K562 (cell line): Measurements from ENCODE around the gene NUDT22. TPM values are rescaled to one million over a fixed set of nuclear protein-coding genes. Genes with fewer than 3 reads are reported as not detected.

ENCODE experiments used
- BCLAF1 ChIP-seq, 2 experiments: fragments of 450-650 bp in 1 of 2; IDR thresholded peaks; 2 replicates each; pipeline ENCODE4 v1.6.1; 2011 to 2017; ENCODE audit warnings: low read depth in 2 of 2, antibody characterized with exemption in 1 of 2, borderline replicate concordance in 1 of 2, low read length in 1 of 2, mild to moderate bottlenecking in 1 of 2, mixed read lengths in 1 of 2; ENCODE audit not compliant: control insufficient read depth in 1 of 2
- CCNT2 ChIP-seq: IDR thresholded peaks from 2 replicates; pipeline ENCODE4 v1.6.1; 2011; ENCODE audit warnings: borderline replicate concordance, low read depth, mild to moderate bottlenecking, moderate library complexity, mixed read lengths, low read length; ENCODE audit not compliant: insufficient read length; ENCODE audit errors: extremely low read depth
- CHD1 ChIP-seq: fragments of 200-600 bp; sonication (generic); IDR thresholded peaks from one replicate; pipeline ENCODE4 v1.6.1; 2012; ENCODE audit warnings: mild to moderate bottlenecking, moderate library complexity, low read length, inconsistent platforms
- ETV5 ChIP-seq: sonication (generic); formaldehyde crosslinking; IDR thresholded peaks from 2 replicates; pipeline ENCODE4 v1.4.0; 2020; ENCODE audit warnings: low read depth, mild to moderate bottlenecking, missing genetic modification reagents
- GMEB1 ChIP-seq: fragments of 250-450 bp; sonication (Bioruptor Pico); IDR thresholded peaks from 2 replicates; pipeline ENCODE4 v1.4.0; 2020; ENCODE audit warnings: mild to moderate bottlenecking
- HDAC3 ChIP-seq: fragments of 450-650 bp; IDR thresholded peaks from 2 replicates; pipeline ENCODE4 v1.6.1; 2018; ENCODE audit warnings: borderline replicate concordance, mild to moderate bottlenecking, moderate library complexity; ENCODE audit not compliant: partially characterized antibody
- HNRNPUL1 ChIP-seq: fragments of 200-400 bp; formaldehyde crosslinking; IDR thresholded peaks from 2 replicates; pipeline ENCODE4 v1.6.1; 2017; ENCODE audit warnings: low read length
- MEF2A ChIP-seq: IDR thresholded peaks from 2 replicates; pipeline ENCODE4 v1.6.1; 2011; ENCODE audit warnings: low read depth, mild to moderate bottlenecking, low read length, moderate library complexity; ENCODE audit not compliant: control insufficient read depth
- MTA3 ChIP-seq: fragments of 450-650 bp; formaldehyde crosslinking; IDR thresholded peaks from 2 replicates; pipeline ENCODE4 v1.6.1; 2017; ENCODE audit warnings: mild to moderate bottlenecking, borderline replicate concordance
- SNIP1 ChIP-seq: fragments of 450-650 bp; IDR thresholded peaks from 2 replicates; pipeline ENCODE4 v1.7.1; 2017; ENCODE audit warnings: low read depth, mild to moderate bottlenecking
- TEAD1 ChIP-seq, 2 experiments: fragments of 450-650 bp in 1 of 2; sonication (generic) in 1 of 2; formaldehyde crosslinking; IDR thresholded peaks; 2 replicates each; pipeline versions ENCODE4 v1.4.0 to v1.8.0; 2020 to 2022; ENCODE audit warnings: mild to moderate bottlenecking in 2 of 2, missing genetic modification reagents in 1 of 2
- TRIM24 ChIP-seq, 2 experiments: fragments of 450-650 bp; IDR thresholded peaks; 2 replicates each; pipeline ENCODE4 v1.6.1; 2016
- ZFP91 ChIP-seq: sonication (generic); formaldehyde crosslinking; IDR thresholded peaks from 2 replicates; pipeline ENCODE4 v1.8.0; 2022; ENCODE audit warnings: mild to moderate bottlenecking, missing genetic modification reagents
- ZKSCAN1 ChIP-seq: fragments of 150-350 bp; IDR thresholded peaks from 2 replicates; pipeline ENCODE4 v1.6.1; 2016; ENCODE audit warnings: low read depth, low read length
- ZMIZ1 ChIP-seq, 2 experiments: fragments of 150-350 bp in 1 of 2; IDR thresholded peaks; 2 replicates each; pipeline ENCODE4 v1.6.1; 2012 to 2016; ENCODE audit warnings: low read depth in 2 of 2, low read length in 2 of 2, mild to moderate bottlenecking in 1 of 2, moderate library complexity in 1 of 2
- polyA plus RNA-seq, 8 experiments: library from polyadenylated mRNA; depleted of rRNA in 4 of 8; stranded (reverse) in 5 of 8; unstranded in 3 of 8; fragments of >200 nt; fragmentation: Nextera tagmentation in 2 of 8; fragmentation: Illumina TruSeq in 1 of 8; extraction: Ambion mirVana in 2 of 8; extraction: Trizol in 1 of 8; gene quantifications; 2 replicates each; pipeline versions ENCODE4 v1.2.1 to v1.2.3, GENCODE V29; 2011 to 2014; ENCODE audit warnings: inconsistent platforms in 1 of 8, missing spikeins in 1 of 8
- total RNA-seq, 7 experiments: library from RNA; depleted of rRNA in 6 of 7; stranded (reverse); fragments of >200 nt in 6 of 7; fragmentation: Illumina TruSeq in 2 of 7; extraction: Trizol in 2 of 7; gene quantifications; 2 replicates each; pipeline versions ENCODE4 v1.2.1 to v1.2.3, GENCODE V29; 2011 to 2021; ENCODE audit warnings: low replicate concordance in 1 of 7

Gene NUDT22
- total and polyA plus RNA-seq, 9 of the 15 experiments (the other 6 are each of a cell fraction or from before 2014, with no cell fraction given): 6.3 to 92.6 (median 37.4) TPM

- TF ChIP-seq BCLAF1 (IDR thresholded peaks at IDR 0.05; ENCODE audit: borderline replicate concordance in 1 of 2, control insufficient read depth in 1 of 2, low read depth in 2 of 2, low read length in 1 of 2) (peak in 1 of 2 experiments; percentile 76; a peak in 1 of 4 replicates), ZKSCAN1 (0 out of 2 replicates have a peak, but pooled peaks have one; percentile 8), TRIM24 (IDR thresholded peaks at IDR 0.05) (no peak), ETV5 (CRISPR knock-in tag) (peak; percentile 59; the same call in 1 of the 2 replicates), ZFP91 (CRISPR knock-in tag) (peak; percentile 98), GMEB1 (CRISPR knock-in tag) (0 out of 2 replicates have a peak, but pooled peaks have one; percentile 28), HNRNPUL1 (no peak), HDAC3 (no peak), SNIP1 (peak; percentile 34; the same call in 1 of the 2 replicates), CHD1 (no peak), MEF2A (no peak), CCNT2 (peak; percentile 83), MTA3 (peak; percentile 76; the same call in 1 of the 2 replicates), ZMIZ1 (IDR thresholded peaks at IDR 0.05; ENCODE audit: low read depth in 2 of 2, low read length in 2 of 2) (peak in 1 of 2 experiments; percentile 52; a peak in 2 of 4 replicates), TEAD1 (CRISPR knock-in tag; IDR thresholded peaks at IDR 0.05) (peak in 1 of 2 experiments; percentile 75; a peak in 1 of 4 replicates)
These were observed 21.0 kb downstream of the NUDT22 start, which contains the start of gene PPP1R14B (continued) for GRCh38 chr11:64246871-64247728.
